Brain microvascular endothelial cell (primary cell): ENCODE measurements around the gene SNRNP200.

ENCODE experiments used
- DNase-seq: peaks from one replicate; pipeline ENCODE4 v3.0.0-alpha.2; 2020
- H3K27ac ChIP-seq: fragments of 250-450 bp; sonication (Bioruptor Pico); 2 replicates; pipeline ENCODE4 v1.5.1; 2020; ENCODE audit warnings: mild to moderate bottlenecking, moderate library complexity
- H3K27me3 ChIP-seq: fragments of 250-450 bp; sonication (Bioruptor Pico); replicated peaks from 2 replicates; pipeline ENCODE4 v1.5.1; 2020; ENCODE audit warnings: mild to moderate bottlenecking
- H3K36me3 ChIP-seq: fragments of 250-450 bp; sonication (Bioruptor Pico); replicated peaks from 2 replicates; pipeline ENCODE4 v1.5.1; 2020; ENCODE audit warnings: mild to moderate bottlenecking
- H3K4me3 ChIP-seq: 2 replicates; pipeline ENCODE4 v1.5.1; 2011; ENCODE audit warnings: low read depth, mild to moderate bottlenecking, control low read depth, low read length, moderate library complexity
- CTCF ChIP-seq: IDR thresholded peaks from 2 replicates; pipeline ENCODE4 v1.5.1; 2011; ENCODE audit warnings: low read depth, mild to moderate bottlenecking, moderate library complexity, low read length, control low read depth, inconsistent platforms; ENCODE audit errors: missing control alignments
- in situ Hi-C: cut with HindIII; loops from 2 replicates; pipeline ENCODE4 v1.10.0; 2017; ENCODE audit warnings: low sequenced_read_pairs, low pct_ligation_motif_present

The SNRNP200 gene

GRCh38 chr2:96245609-96246390 is 59.5 kb downstream of the SNRNP200 start:
- no peaks in the 10 kb centered on the region for H3K27me3 ChIP-seq
- DNase-seq: peak; percentile 65
- H3K36me3 ChIP-seq: no peaks in the 10 kb centered on the region
- H3K4me3 ChIP-seq: no peak overlapping the region
- in situ Hi-C loops: no loop called here
- peak overlapping the region; percentile 58 for H3K27ac ChIP-seq
- TF ChIP-seq CTCF: no peak

- Histone ChIP-seq H3K4me3 (no peak overlapping the region), H3K36me3 (no peaks in the 10 kb centered on the region), H3K27me3 (no peaks in the 10 kb centered on the region), H3K27ac (no peak overlapping the region)
- in situ Hi-C loops: no loop called here
- DNase-seq: no peak
- no peak for TF ChIP-seq CTCF
Observed at GRCh38 chr2:96243843-96244242, 61.5 kb downstream of the SNRNP200 start.

GRCh38 chr2:96241900-96242611 is 63.3 kb downstream of the SNRNP200 start:
- no peak overlapping the region for H3K4me3 ChIP-seq
- no peaks in the 10 kb centered on the region for H3K36me3 ChIP-seq
- in situ Hi-C loops: no loop called here
- DNase-seq: peak; percentile 60
- peak overlapping the region; percentile 5 for H3K27ac ChIP-seq
- TF ChIP-seq CTCF: no peak
- H3K27me3 ChIP-seq: no peaks in the 10 kb centered on the region

GRCh38 chr2:96241227-96241626 is 64.1 kb downstream of the SNRNP200 start:
- in situ Hi-C loops: no loop called here

GRCh38 chr2:96240341-96241038 is 64.9 kb downstream of the SNRNP200 start:
- Histone ChIP-seq H3K36me3 (no peaks in the 10 kb centered on the region), H3K4me3 (no peak overlapping the region), H3K27ac (no peak overlapping the region), H3K27me3 (no peaks in the 10 kb centered on the region)
- DNase-seq: no peak
- TF ChIP-seq CTCF: no peak
- in situ Hi-C loops: no loop called here

More at GRCh38 chr2:96241227-96241626, 64.1 kb downstream of the SNRNP200 start:
- no peaks in the 10 kb centered on the region for H3K27me3 ChIP-seq
- H3K36me3 ChIP-seq: no peaks in the 10 kb centered on the region
- no peak for TF ChIP-seq CTCF
- no peak overlapping the region for H3K4me3 ChIP-seq
- H3K27ac ChIP-seq: no peak overlapping the region
- no peak for DNase-seq
